K562 (cell line): Measurements from ENCODE around the gene TBC1D32. TPM values are rescaled to one million over a fixed set of nuclear protein-coding genes. Genes with fewer than 3 reads are reported as not detected.
"Not testable (repeated sequence)": the region's sequence is repeated elsewhere in the genome, so short reads cannot be mapped to it uniquely, and the experiment has no call there.

Source experiments
- ATAC-seq: fragments of 200-7000 bp; cut with Tn5 transposase; 3 replicates; pipeline ENCODE4 v1.9.1; 2020; ENCODE audit warnings: moderate library complexity
- BruUV-seq: library from RNA; stranded (reverse); fragments of 400-500 nt; replicated peaks from 2 replicates; lab custom pipeline; 2021; lab: Mats Ljungman, UMichigan
- CTCF ChIA-PET: fragments of 300-600 bp; formaldehyde crosslinking; extraction: SDS; loops from one replicate; lab custom pipeline; 2021; ENCODE audit warnings: low intra/inter-chr PET ratio; lab: Yijun Ruan, JAX
- POLR2A ChIA-PET: fragments of 300-600, 350-650 bp; sonication (Branson Sonifier 250); formaldehyde crosslinking; extraction: SDS; loops from one replicate; lab custom pipeline; 2021; ENCODE audit warnings: antibody characterized with exemption, inconsistent platforms; lab: Yijun Ruan, JAX
- DNase-seq, 4 experiments: peaks; one replicate each; pipeline versions ENCODE4 v3.0.0 to v3.0.0-alpha.2; 2011 to 2018; ENCODE audit warnings: low spot score in 3 of 4, mixed read lengths in 3 of 4; ENCODE audit errors: extremely low read depth in 1 of 4
- FAIRE-seq: peaks from 2 replicates; lab custom pipeline; 2011; peaks lifted over from hg19 to GRCh38; lab: Jason Lieb, UNC
- H2AFZ ChIP-seq: 2 replicates; pipeline ENCODE4 v1.6.0; 2011; ENCODE audit warnings: low read depth, low read length, control low read depth, inconsistent platforms
- H3K27ac ChIP-seq: fragments of 200-600 bp; 3 replicates; pipeline ENCODE4 v1.8.0; 2011; ENCODE audit warnings: low read depth, mild to moderate bottlenecking, control low read depth, inconsistent platforms, low read length, moderate library complexity, mixed read lengths; ENCODE audit errors: extremely low read depth
- H3K27me3 ChIP-seq, 2 experiments: fragments of 300-600 bp in 1 of 2; 2 replicates in 1 of 2; 3 replicates in 1 of 2; pipeline versions ENCODE4 v1.6.0 to v1.8.0; 2011; ENCODE audit warnings: inconsistent platforms in 2 of 2, low read length in 2 of 2, mild to moderate bottlenecking in 1 of 2, mixed read lengths in 1 of 2, moderate library complexity in 1 of 2; ENCODE audit not compliant: control insufficient read depth in 2 of 2, insufficient read depth in 2 of 2
- H3K36me3 ChIP-seq: fragments of 300-600 bp; 3 replicates; pipeline ENCODE4 v1.8.0; 2011; ENCODE audit warnings: mild to moderate bottlenecking, low read length, inconsistent platforms; ENCODE audit not compliant: control insufficient read depth, insufficient read depth
- H3K4me1 ChIP-seq, 2 experiments: fragments of 200-600 bp in 1 of 2; replicated peaks in 1 of 2; 2 replicates in 1 of 2; 3 replicates in 1 of 2; pipeline versions ENCODE4 v1.5.1 to v1.8.0; 2011; ENCODE audit warnings: inconsistent platforms in 2 of 2, low read length in 2 of 2, mild to moderate bottlenecking in 1 of 2, mixed read lengths in 1 of 2, moderate library complexity in 1 of 2; ENCODE audit not compliant: control insufficient read depth in 2 of 2, insufficient read depth in 2 of 2
- H3K4me2 ChIP-seq: 2 replicates; pipeline ENCODE4 v1.6.1; 2011; ENCODE audit warnings: low read length, control low read depth, inconsistent platforms, mixed read lengths; ENCODE audit not compliant: insufficient read depth
- H3K4me3 ChIP-seq: fragments of 200-600 bp; sonication (generic), shearing (Covaris generic); 2 replicates; pipeline ENCODE4 v1.5.1; 2016; ENCODE audit warnings: control low read depth, inconsistent platforms
- H3K79me2 ChIP-seq: fragments of 200-600 bp; 3 replicates; pipeline ENCODE4 v1.8.0; 2011; ENCODE audit warnings: low read length, inconsistent platforms; ENCODE audit not compliant: control insufficient read depth, insufficient read depth
- H3K9ac ChIP-seq, 2 experiments: 2 replicates each; pipeline versions ENCODE4 v1.6.0 to v1.6.1; 2011; ENCODE audit warnings: low read depth in 2 of 2, low read length in 2 of 2, control low read depth in 1 of 2, inconsistent platforms in 1 of 2, mild to moderate bottlenecking in 1 of 2, mixed read lengths in 1 of 2; ENCODE audit not compliant: insufficient read depth in 1 of 2
- H3K9me1 ChIP-seq: one replicate; pipeline ENCODE4 v1.6.0; 2011; ENCODE audit warnings: inconsistent platforms, mild to moderate bottlenecking, low read length, moderate library complexity; ENCODE audit not compliant: control insufficient read depth, insufficient read depth
- H3K9me3 ChIP-seq: replicated peaks from 2 replicates; pipeline ENCODE4 v1.5.1; 2011; ENCODE audit warnings: low read depth, low read length, inconsistent platforms; ENCODE audit not compliant: control insufficient read depth, insufficient read depth
- H4K20me1 ChIP-seq: replicated peaks from 2 replicates; pipeline ENCODE4 v1.6.1; 2011; ENCODE audit warnings: low read length, inconsistent platforms, mixed read lengths; ENCODE audit not compliant: control insufficient read depth, insufficient read depth
- HDGF ChIP-seq: fragments of 450-650 bp; IDR thresholded peaks from 2 replicates; pipeline ENCODE4 v1.6.1; 2016
- NFE2L1 ChIP-seq: fragments of 450-650 bp; IDR thresholded peaks from 2 replicates; pipeline ENCODE4 v1.6.1; 2016; ENCODE audit warnings: missing genetic modification characterization, low read depth, mild to moderate bottlenecking, missing compliant biosample characterization, moderate library complexity, borderline replicate concordance
- NFIC ChIP-seq: fragments of 450-650 bp; IDR thresholded peaks from 2 replicates; pipeline ENCODE4 v1.6.1; 2017; ENCODE audit warnings: mild to moderate bottlenecking, inconsistent platforms
- NFIX ChIP-seq: fragments of 250-450 bp; sonication (Bioruptor Pico); IDR thresholded peaks from 2 replicates; pipeline ENCODE4 v1.4.0; 2020; ENCODE audit warnings: low read depth, mild to moderate bottlenecking, moderate library complexity
- WGBS: fragments of 100-300 bp; shearing (Covaris generic); methylation state at CpG from one replicate; pipeline ENCODE4 v1.1.6; 2016; ENCODE audit warnings: low coverage, mixed read lengths; ENCODE audit not compliant: insufficient coverage; ENCODE audit errors: missing lambda C conversion rate; 5-methylcytosine and 5-hydroxymethylcytosine counted together
- in situ Hi-C: fragments of 300-500 bp; cut with MboI; formaldehyde crosslinking; loops from 4 replicates; pipeline ENCODE4 v1.15.0; 2018; ENCODE audit warnings: inconsistent platforms, mixed read lengths
- intact Hi-C: fragments of 100-400 bp; cut with micrococcal nuclease; formaldehyde crosslinking; loops from 2 replicates; pipeline ENCODE4 v1.14.2; 2022
- polyA plus RNA-seq, 8 experiments: library from polyadenylated mRNA; depleted of rRNA in 4 of 8; stranded (reverse) in 5 of 8; unstranded in 3 of 8; fragments of >200 nt; fragmentation: Nextera tagmentation in 2 of 8; fragmentation: Illumina TruSeq in 1 of 8; extraction: Ambion mirVana in 2 of 8; extraction: Trizol in 1 of 8; gene quantifications; 2 replicates each; pipeline versions ENCODE4 v1.2.1 to v1.2.3, GENCODE V29; 2011 to 2014; ENCODE audit warnings: inconsistent platforms in 1 of 8, missing spikeins in 1 of 8
- total RNA-seq, 7 experiments: library from RNA; depleted of rRNA in 6 of 7; stranded (reverse); fragments of >200 nt in 6 of 7; fragmentation: Illumina TruSeq in 2 of 7; extraction: Trizol in 2 of 7; gene quantifications; 2 replicates each; pipeline versions ENCODE4 v1.2.1 to v1.2.3, GENCODE V29; 2011 to 2021; ENCODE audit warnings: low replicate concordance in 1 of 7
- TF ChIP-seq, protein P1 (sequence below): fragments of 250-450 bp; sonication (Bioruptor Pico); IDR thresholded peaks from 2 replicates; pipeline ENCODE4 v1.8.0; 2022; ENCODE audit warnings: inconsistent platforms, mild to moderate bottlenecking, moderate library complexity, borderline replicate concordance
- TF ChIP-seq, protein P2 (sequence below): fragments of 250-450 bp; sonication (Bioruptor Pico); IDR thresholded peaks from 2 replicates; pipeline ENCODE4 v1.4.0; 2020; ENCODE audit warnings: borderline replicate concordance
- TF ChIP-seq, protein P3 (sequence below): fragments of 250-450 bp; sonication (Bioruptor Pico); IDR thresholded peaks from 2 replicates; pipeline ENCODE4 v1.9.0; 2021; ENCODE audit warnings: mild to moderate bottlenecking
- TF ChIP-seq, protein P4 (sequence below): fragments of 250-450 bp; sonication (Bioruptor Pico); IDR thresholded peaks from 2 replicates; pipeline ENCODE4 v1.5.0; 2021; ENCODE audit warnings: mild to moderate bottlenecking, borderline replicate concordance

TBC1D32 gene
- total and polyA plus RNA-seq, 9 of the 15 experiments (the other 6 are each of a cell fraction or from before 2014, with no cell fraction given): 2.5 to 9.6 (median 3.9) TPM

DNA sequence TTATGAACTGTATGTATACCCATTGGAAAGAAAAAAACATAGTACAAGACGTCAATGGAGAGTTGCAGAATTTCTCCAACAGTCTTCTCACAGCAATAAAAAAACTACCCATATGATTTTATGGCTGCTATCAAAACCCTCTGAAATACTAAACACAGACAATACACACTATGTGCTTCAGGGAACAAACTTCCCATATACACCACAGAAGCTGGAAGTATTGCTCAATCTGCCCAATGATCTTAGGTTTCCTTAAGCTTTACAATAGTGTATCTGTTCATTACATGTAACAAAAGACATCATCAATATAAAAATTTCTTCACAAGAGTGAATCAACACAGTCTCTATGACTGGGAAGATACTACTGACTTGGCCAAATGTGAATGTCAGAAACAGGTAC is 150.5 kb downstream of the TBC1D32 start (continued):
- TF ChIP-seq, protein P1, sequence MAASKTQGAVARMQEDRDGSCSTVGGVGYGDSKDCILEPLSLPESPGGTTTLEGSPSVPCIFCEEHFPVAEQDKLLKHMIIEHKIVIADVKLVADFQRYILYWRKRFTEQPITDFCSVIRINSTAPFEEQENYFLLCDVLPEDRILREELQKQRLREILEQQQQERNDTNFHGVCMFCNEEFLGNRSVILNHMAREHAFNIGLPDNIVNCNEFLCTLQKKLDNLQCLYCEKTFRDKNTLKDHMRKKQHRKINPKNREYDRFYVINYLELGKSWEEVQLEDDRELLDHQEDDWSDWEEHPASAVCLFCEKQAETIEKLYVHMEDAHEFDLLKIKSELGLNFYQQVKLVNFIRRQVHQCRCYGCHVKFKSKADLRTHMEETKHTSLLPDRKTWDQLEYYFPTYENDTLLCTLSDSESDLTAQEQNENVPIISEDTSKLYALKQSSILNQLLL (CRISPR knock-in tag): no peak
- TF ChIP-seq, protein P2, sequence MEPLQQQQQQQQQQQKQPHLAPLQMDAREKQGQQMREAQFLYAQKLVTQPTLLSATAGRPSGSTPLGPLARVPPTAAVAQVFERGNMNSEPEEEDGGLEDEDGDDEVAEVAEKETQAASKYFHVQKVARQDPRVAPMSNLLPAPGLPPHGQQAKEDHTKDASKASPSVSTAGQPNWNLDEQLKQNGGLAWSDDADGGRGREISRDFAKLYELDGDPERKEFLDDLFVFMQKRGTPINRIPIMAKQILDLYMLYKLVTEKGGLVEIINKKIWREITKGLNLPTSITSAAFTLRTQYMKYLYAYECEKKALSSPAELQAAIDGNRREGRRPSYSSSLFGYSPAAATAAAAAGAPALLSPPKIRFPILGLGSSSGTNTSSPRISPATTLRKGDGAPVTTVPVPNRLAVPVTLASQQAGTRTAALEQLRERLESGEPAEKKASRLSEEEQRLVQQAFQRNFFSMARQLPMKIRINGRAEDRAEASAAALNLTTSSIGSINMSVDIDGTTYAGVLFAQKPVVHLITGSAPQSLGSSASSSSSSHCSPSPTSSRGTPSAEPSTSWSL: no peak
- TF ChIP-seq HDGF: no peak
- TF ChIP-seq, protein P3, sequence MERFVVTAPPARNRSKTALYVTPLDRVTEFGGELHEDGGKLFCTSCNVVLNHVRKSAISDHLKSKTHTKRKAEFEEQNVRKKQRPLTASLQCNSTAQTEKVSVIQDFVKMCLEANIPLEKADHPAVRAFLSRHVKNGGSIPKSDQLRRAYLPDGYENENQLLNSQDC: no peak

DNA sequence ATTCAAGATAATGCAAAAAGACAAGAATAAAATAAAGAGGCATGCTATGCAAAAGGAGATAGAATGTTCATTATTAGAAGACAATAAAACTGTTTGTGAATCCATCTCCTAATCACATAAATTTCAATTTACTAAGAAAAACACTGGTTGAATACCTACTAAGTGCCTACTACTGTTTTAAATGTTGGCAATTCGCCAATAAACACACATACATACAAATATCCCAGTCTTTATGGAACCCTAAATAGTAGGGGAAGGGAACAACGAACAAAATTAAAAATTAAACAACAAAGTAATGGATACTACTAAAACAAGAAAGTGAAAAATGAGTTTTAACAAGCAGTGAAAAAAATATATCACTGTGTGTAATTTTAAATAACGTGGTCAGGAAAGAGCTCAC is 158.5 kb downstream of the TBC1D32 start:
- no peak overlapping the region for H3K27ac ChIP-seq
- POLR2A ChIA-PET: no interaction called here
- intact Hi-C loops: no loop called here

DNA sequence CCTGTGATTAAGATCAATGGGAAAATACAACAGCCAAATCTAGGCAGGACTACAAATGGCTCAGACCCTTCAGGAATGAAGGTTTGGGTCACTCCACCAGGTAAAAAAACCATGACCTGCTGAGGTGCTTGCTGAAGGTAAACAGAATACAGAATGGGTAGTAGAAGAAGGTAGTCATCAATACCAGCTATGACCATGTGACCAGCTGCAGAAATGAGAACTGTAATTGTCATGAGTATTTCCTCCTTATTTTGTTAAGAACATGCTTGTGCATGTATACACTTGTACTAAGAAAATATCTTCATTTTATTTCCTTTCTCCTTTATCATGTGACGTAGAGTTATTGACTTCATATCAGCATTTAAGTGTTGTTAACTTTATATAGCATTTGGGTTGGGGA is 161.8 kb downstream of the TBC1D32 start:
- H3K4me1 ChIP-seq, H3K9me3 ChIP-seq, H4K20me1 ChIP-seq, FAIRE-seq, H2AFZ ChIP-seq, H3K9ac ChIP-seq, H3K4me2 ChIP-seq, in situ Hi-C loops, H3K4me3 ChIP-seq, ATAC-seq, H3K9me1 ChIP-seq, DNase-seq, H3K27ac ChIP-seq, H3K36me3 ChIP-seq, H3K27me3 ChIP-seq, BruUV-seq, POLR2A ChIA-PET, intact Hi-C loops, H3K79me2 ChIP-seq, CTCF ChIA-PET: not testable (repeated sequence)
- WGBS: 45% methylated on average over 1 of the region's 1 CpG

More for the DNA sequence above, 158.5 kb downstream of the TBC1D32 start:
- Histone ChIP-seq H3K4me2 (no peak overlapping the region), H3K79me2 (no peaks in the 10 kb centered on the region), H3K9me3 (no peaks in the 10 kb centered on the region), H2AFZ (no peak overlapping the region), H3K27me3 (no peaks in the 10 kb centered on the region), H3K4me1 (no peaks in the 10 kb centered on the region), H4K20me1 (no peaks in the 10 kb centered on the region), H3K36me3 (no peaks in the 10 kb centered on the region), H3K4me3 (no peak overlapping the region), H3K9ac (no peak overlapping the region), H3K9me1 (no peaks in the 10 kb centered on the region)
- in situ Hi-C loops: no loop called here
- CTCF ChIA-PET: no interaction called here
- FAIRE-seq (no peak), DNase-seq (no peak), ATAC-seq (no peak)
- TF ChIP-seq NFIC (peak; percentile 92), NFIX (peak; percentile 83), NFE2L1 (no peak)
- TF ChIP-seq, protein P4, sequence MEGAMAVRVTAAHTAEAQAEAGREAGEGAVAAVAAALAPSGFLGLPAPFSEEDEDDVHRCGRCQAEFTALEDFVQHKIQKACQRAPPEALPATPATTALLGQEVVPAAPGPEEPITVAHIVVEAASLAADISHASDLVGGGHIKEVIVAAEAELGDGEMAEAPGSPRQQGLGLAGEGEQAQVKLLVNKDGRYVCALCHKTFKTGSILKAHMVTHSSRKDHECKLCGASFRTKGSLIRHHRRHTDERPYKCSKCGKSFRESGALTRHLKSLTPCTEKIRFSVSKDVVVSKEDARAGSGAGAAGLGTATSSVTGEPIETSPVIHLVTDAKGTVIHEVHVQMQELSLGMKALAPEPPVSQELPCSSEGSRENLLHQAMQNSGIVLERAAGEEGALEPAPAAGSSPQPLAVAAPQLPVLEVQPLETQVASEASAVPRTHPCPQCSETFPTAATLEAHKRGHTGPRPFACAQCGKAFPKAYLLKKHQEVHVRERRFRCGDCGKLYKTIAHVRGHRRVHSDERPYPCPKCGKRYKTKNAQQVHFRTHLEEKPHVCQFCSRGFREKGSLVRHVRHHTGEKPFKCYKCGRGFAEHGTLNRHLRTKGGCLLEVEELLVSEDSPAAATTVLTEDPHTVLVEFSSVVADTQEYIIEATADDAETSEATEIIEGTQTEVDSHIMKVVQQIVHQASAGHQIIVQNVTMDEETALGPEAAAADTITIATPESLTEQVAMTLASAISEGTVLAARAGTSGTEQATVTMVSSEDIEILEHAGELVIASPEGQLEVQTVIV (CRISPR knock-in tag): no peak
- WGBS: 4% methylated on average over 3 of the region's 3 CpGs
- BruUV-seq: no TSS peak
